H1 (cell line): Measurements from ENCODE around the gene DHRS12. TPM values are rescaled to one million over a fixed set of nuclear protein-coding genes. Genes with fewer than 3 reads are reported as not detected.
A peak's percentile ranks its signal among the peaks of the same experiment; 100 is the strongest.

ENCODE experiments used
- CTCF ChIA-PET: fragments of 300-600 bp; sonication (Branson Sonifier 250); formaldehyde crosslinking; loops from one replicate; lab custom pipeline; 2021; ENCODE audit not compliant: partially characterized antibody; lab: Charles Lee
- POLR2A ChIA-PET: fragments of 300-600 bp; sonication (Branson Sonifier 250); formaldehyde crosslinking; loops from one replicate; lab custom pipeline; 2021; ENCODE audit warnings: inconsistent platforms; ENCODE audit not compliant: partially characterized antibody; lab: Charles Lee
- DNase-seq, 2 experiments: peaks; one replicate each; pipeline versions ENCODE4 v3.0.0 to v3.0.0-alpha.2; 2010 to 2022; ENCODE audit warnings: low spot score in 2 of 2, low read depth in 1 of 2, mixed read lengths in 1 of 2
- FAIRE-seq: peaks from 2 replicates; lab custom pipeline; 2011; peaks lifted over from hg19 to GRCh38; lab: Jason Lieb, UNC
- H2AFZ ChIP-seq: 2 replicates; pipeline ENCODE4 v1.8.1; 2012; ENCODE audit warnings: low read length, inconsistent platforms
- H2AK5ac ChIP-seq: 2 replicates; pipeline ENCODE4 v1.6.1; 2013; ENCODE audit warnings: low read depth, low read length
- H2BK120ac ChIP-seq: replicated peaks from 2 replicates; pipeline ENCODE3; 2013; ENCODE audit warnings: low read depth, low read length, inconsistent platforms
- H2BK12ac ChIP-seq: 2 replicates; pipeline ENCODE4 v1.6.1; 2013; ENCODE audit warnings: low read depth, low read length
- H2BK15ac ChIP-seq: 2 replicates; pipeline ENCODE4 v1.6.1; 2013; ENCODE audit warnings: low read length
- H2BK20ac ChIP-seq: 2 replicates; pipeline ENCODE4 v1.6.1; 2013; ENCODE audit warnings: low read length
- H2BK5ac ChIP-seq: 2 replicates; pipeline ENCODE4 v1.6.1; 2013; ENCODE audit warnings: low read depth, low read length
- H3K14ac ChIP-seq: 2 replicates; pipeline ENCODE4 v1.6.1; 2013; ENCODE audit warnings: inconsistent platforms; ENCODE audit not compliant: insufficient read length
- H3K18ac ChIP-seq: 2 replicates; pipeline ENCODE4 v1.6.1; 2013; ENCODE audit warnings: low read length; ENCODE audit errors: extremely low read depth
- H3K23ac ChIP-seq: 2 replicates; pipeline ENCODE4 v1.6.1; 2013; ENCODE audit warnings: inconsistent platforms; ENCODE audit not compliant: insufficient read length
- H3K23me2 ChIP-seq: 2 replicates; pipeline ENCODE4 v1.6.1; 2013; ENCODE audit warnings: low read depth, low read length
- H3K27ac ChIP-seq: 2 replicates; pipeline ENCODE4 v1.6.1; 2011; ENCODE audit warnings: low read depth, low read length, inconsistent platforms
- H3K27me3 ChIP-seq, 4 experiments: replicated peaks in 1 of 4; 1 replicate in 1 of 4; 2 replicates in 3 of 4; pipeline versions ENCODE4 v1.6.1 to v1.8.1; 2011 to 2013; ENCODE audit warnings: low read length in 3 of 4, mild to moderate bottlenecking in 3 of 4, inconsistent platforms in 2 of 4, mixed read lengths in 2 of 4, moderate library complexity in 1 of 4; ENCODE audit not compliant: control insufficient read depth in 3 of 4, insufficient read depth in 3 of 4; ENCODE audit errors: extremely low read depth in 1 of 4
- H3K36me3 ChIP-seq, 4 experiments: 2 replicates each; pipeline versions ENCODE4 v1.6.1 to v1.8.1; 2011 to 2013; ENCODE audit warnings: mild to moderate bottlenecking in 4 of 4, low read length in 3 of 4, moderate library complexity in 2 of 4, control low read depth in 1 of 4, inconsistent platforms in 1 of 4; ENCODE audit not compliant: insufficient read depth in 4 of 4, control insufficient read depth in 2 of 4
- H3K4ac ChIP-seq: replicated peaks from 2 replicates; pipeline ENCODE3; 2013; ENCODE audit warnings: low read length, low read depth, mixed read lengths, inconsistent platforms; ENCODE audit not compliant: insufficient read length
- H3K4me1 ChIP-seq, 4 experiments: replicated peaks in 1 of 4; 1 replicate in 1 of 4; 2 replicates in 3 of 4; pipeline versions ENCODE4 v1.6.1 to v1.8.1; 2011 to 2013; ENCODE audit warnings: low read length in 3 of 4, inconsistent platforms in 2 of 4, mixed read lengths in 1 of 4; ENCODE audit not compliant: insufficient read depth in 4 of 4, control insufficient read depth in 3 of 4
- H3K4me2 ChIP-seq, 2 experiments: 2 replicates each; pipeline versions ENCODE4 v1.6.1 to v1.8.1; 2011 to 2013; ENCODE audit warnings: low read depth in 2 of 2, low read length in 2 of 2, control low read depth in 1 of 2, inconsistent platforms in 1 of 2, mild to moderate bottlenecking in 1 of 2; ENCODE audit not compliant: insufficient read depth in 1 of 2
- H3K4me3 ChIP-seq, 4 experiments: fragments of 200-600, 300-600 bp in 1 of 4; sonication (generic), shearing (Covaris generic), sonication (Bioruptor Twin) in 1 of 4; 2 replicates each; pipeline versions ENCODE4 v1.5.1 to v1.8.1; 2011 to 2016; ENCODE audit warnings: low read length in 4 of 4, low read depth in 3 of 4, control low read depth in 2 of 4, inconsistent platforms in 2 of 4, mild to moderate bottlenecking in 2 of 4, mixed read lengths in 1 of 4, moderate library complexity in 1 of 4; ENCODE audit not compliant: insufficient read depth in 2 of 4; ENCODE audit errors: extremely low read depth in 1 of 4
- H3K56ac ChIP-seq: replicated peaks from 2 replicates; pipeline ENCODE3; 2013; ENCODE audit warnings: low read depth, mild to moderate bottlenecking, mixed read lengths, low read length, inconsistent platforms; ENCODE audit not compliant: insufficient read length
- H3K79me1 ChIP-seq: 2 replicates; pipeline ENCODE4 v1.6.1; 2013; ENCODE audit warnings: low read depth, low read length, control low read depth
- H3K79me2 ChIP-seq, 2 experiments: 2 replicates each; pipeline versions ENCODE4 v1.6.1 to v1.8.1; 2012 to 2013; ENCODE audit warnings: low read length in 2 of 2, mild to moderate bottlenecking in 2 of 2, inconsistent platforms in 1 of 2; ENCODE audit not compliant: insufficient read depth in 2 of 2, control insufficient read depth in 1 of 2
- H3K9ac ChIP-seq, 4 experiments: replicated peaks in 1 of 4; 1 replicate in 1 of 4; 2 replicates in 3 of 4; pipeline versions ENCODE4 v1.6.1 to v1.8.1; 2011 to 2013; ENCODE audit warnings: low read depth in 3 of 4, low read length in 3 of 4, control low read depth in 2 of 4, mild to moderate bottlenecking in 2 of 4, moderate library complexity in 2 of 4, inconsistent platforms in 1 of 4; ENCODE audit errors: extremely low read depth in 1 of 4
- H3K9me3 ChIP-seq, 2 experiments: 2 replicates each; pipeline versions ENCODE4 v1.6.1 to v1.8.1; 2012 to 2013; ENCODE audit warnings: mild to moderate bottlenecking in 2 of 2, moderate library complexity in 2 of 2, control low read depth in 1 of 2, inconsistent platforms in 1 of 2, low read depth in 1 of 2, low read length in 1 of 2, mixed read lengths in 1 of 2; ENCODE audit not compliant: insufficient read depth in 2 of 2
- H4K20me1 ChIP-seq, 2 experiments: replicated peaks in 1 of 2; 2 replicates each; pipeline versions ENCODE3 to v1.8.1; 2011 to 2013; ENCODE audit warnings: inconsistent platforms in 2 of 2, low read length in 2 of 2, mild to moderate bottlenecking in 1 of 2; ENCODE audit not compliant: insufficient read depth in 2 of 2, control insufficient read depth in 1 of 2
- H4K5ac ChIP-seq: 2 replicates; pipeline ENCODE4 v1.6.1; 2013; ENCODE audit warnings: low read length, low read depth, mixed read lengths, inconsistent platforms; ENCODE audit not compliant: insufficient read length
- H4K8ac ChIP-seq: 2 replicates; pipeline ENCODE4 v1.8.0; 2013; ENCODE audit warnings: mild to moderate bottlenecking, moderate library complexity, low read length, inconsistent platforms; ENCODE audit not compliant: insufficient read depth; ENCODE audit errors: extremely low read depth
- H4K91ac ChIP-seq: replicated peaks from 2 replicates; pipeline ENCODE3; 2013; ENCODE audit warnings: low read length, mixed read lengths, inconsistent platforms; ENCODE audit not compliant: insufficient read length
- EP300 ChIP-seq, 2 experiments: IDR thresholded peaks; 1 replicate in 1 of 2; 2 replicates in 1 of 2; pipeline ENCODE4 v1.6.1; 2011 to 2012; ENCODE audit warnings: low read depth in 2 of 2, low read length in 2 of 2, mild to moderate bottlenecking in 2 of 2, borderline replicate concordance in 1 of 2, inconsistent platforms in 1 of 2, moderate library complexity in 1 of 2
- RAD21 ChIP-seq, 2 experiments: IDR thresholded peaks in 1 of 2; conservative IDR thresholded peaks in 1 of 2; 2 replicates each; pipeline ENCODE4 v1.6.1; 2011; ENCODE audit warnings: low read depth in 2 of 2, low read length in 2 of 2, improper control_type of control experiment in 1 of 2, inconsistent platforms in 1 of 2, mild to moderate bottlenecking in 1 of 2, moderate library complexity in 1 of 2
- WGBS, 2 experiments: shearing (Covaris generic) in 1 of 2; methylation state at CpG; one replicate each; pipeline versions ENCODE4 v1.1.6 to v1.1.7; 2013 to 2015; ENCODE audit warnings: low lambda C conversion rate in 2 of 2, mixed read lengths in 2 of 2, inconsistent platforms in 1 of 2, low coverage in 1 of 2, missing lambda C conversion rate in 1 of 2; ENCODE audit not compliant: insufficient replicate concordance in 2 of 2, insufficient coverage in 1 of 2, insufficient read length in 1 of 2; ENCODE audit errors: extremely low coverage in 1 of 2, missing lambda C conversion rate in 1 of 2; 5-methylcytosine and 5-hydroxymethylcytosine counted together
- polyA plus RNA-seq, 7 experiments: library from polyadenylated mRNA; depleted of rRNA in 3 of 7; stranded (reverse) in 5 of 7; unstranded in 2 of 7; fragments of >200 nt in 5 of 7; fragments of 200-250 nt in 2 of 7; gene quantifications; 1 replicate in 5 of 7; 2 replicates in 1 of 7; 4 replicates in 1 of 7; pipeline versions ENCODE4 v1.2.1 to v1.2.3, GENCODE V29; 2011 to 2013; ENCODE audit warnings: missing spikeins in 2 of 7, mixed read lengths in 2 of 7
- total RNA-seq: library from RNA; stranded (reverse); fragmentation: NEBNext Ultra II Directional; extraction: Animal tissue kit (Norgen Biotek cat#: 25700); gene quantifications from 2 replicates; pipeline ENCODE4 v1.2.1, GENCODE V29; 2021

DHRS12 gene
- total and polyA plus RNA-seq, 2 of the 8 experiments (the other 6 are each of a cell fraction or from before 2014, with no cell fraction given), result 8.7 TPM

GRCh38 chr13:51794964-51795363 lies 9.0 kb downstream of the DHRS12 start:
- 95% methylated on average over 3 of the region's 4 CpGs; no CpG with 5 or more reads in 1 of the 2 experiments for WGBS, 2 experiments
- no peak overlapping the region for H3K9ac ChIP-seq
- H2BK12ac ChIP-seq, result no peak overlapping the region
- no peak for TF ChIP-seq RAD21 (IDR thresholded peaks at IDR 0.05 in 1 of 2, conservative IDR thresholded peaks at IDR 0.05 in 1 of 2; ENCODE audit: low read depth in 2 of 2, low read length in 2 of 2)
- TF ChIP-seq EP300 (IDR thresholded peaks at IDR 0.05; ENCODE audit: borderline replicate concordance in 1 of 2, low read depth in 2 of 2, low read length in 2 of 2), result no peak
- no peak overlapping the region for H2AK5ac ChIP-seq
- H3K79me1 ChIP-seq, result no peaks in the 10 kb centered on the region
- ChIA-PET POLR2A (interaction anchor here (0.8 to 1.0 kb wide), 2 partner anchors 9 to 24 kb away, joined by 3 read pairs; no protein-coding TSS in a partner anchor), CTCF (interaction anchor here (1.1 to 9.1 kb wide), 5 partner anchors 12 to 350 kb away, joined by 3 to 123 read pairs (median 9); no protein-coding TSS in a partner anchor)
- DNase-seq, result no peak
- no peak overlapping the region for H2BK15ac ChIP-seq
- H3K4me3 ChIP-seq, result no peak overlapping the region
- H2BK5ac ChIP-seq, result 0 out of 2 replicates have a peak overlapping the region, but pooled peaks have one; percentile 35
- H3K79me2 ChIP-seq, result no peaks in the 10 kb centered on the region
- peaks cover 0 to 6% (median 3%) of the 10 kb centered on the region in 4 experiments; a peak in 5 of 7 replicates for H3K4me1 ChIP-seq
- no peaks in the 10 kb centered on the region for H3K27me3 ChIP-seq
- H3K4ac ChIP-seq, result no peak overlapping the region
- H4K91ac ChIP-seq, result peak overlapping the region; percentile 5
- FAIRE-seq, result no peak
- H3K9me3 ChIP-seq, result no peaks in the 10 kb centered on the region
- H2BK20ac ChIP-seq, result no peak overlapping the region
- no peaks in the 10 kb centered on the region for H3K23me2 ChIP-seq
- no peak overlapping the region for H3K56ac ChIP-seq
- H4K8ac ChIP-seq, result no peak overlapping the region
- no peak overlapping the region for H3K4me2 ChIP-seq
- H3K18ac ChIP-seq, result no peak overlapping the region
- no peak overlapping the region for H3K27ac ChIP-seq
- H3K14ac ChIP-seq, result no peak overlapping the region
- no peak overlapping the region for H3K23ac ChIP-seq
- H2AFZ ChIP-seq, result no peak overlapping the region
- no peaks in the 10 kb centered on the region for H4K20me1 ChIP-seq
- H4K5ac ChIP-seq, result no peak overlapping the region
- H3K36me3 ChIP-seq, result no peaks in the 10 kb centered on the region
- H2BK120ac ChIP-seq, result no peak overlapping the region
